HG03442 (cell line): ENCODE data around the gene CAMK4.

ENCODE experiments used
- ATAC-seq: cut with Tn5 transposase; IDR thresholded peaks from one replicate; pipeline ENCODE4 v1.9.1; 2021; ENCODE audit warnings: mild to moderate bottlenecking, moderate library complexity; ENCODE audit not compliant: unreplicated experiment

Gene CAMK4

DNA sequence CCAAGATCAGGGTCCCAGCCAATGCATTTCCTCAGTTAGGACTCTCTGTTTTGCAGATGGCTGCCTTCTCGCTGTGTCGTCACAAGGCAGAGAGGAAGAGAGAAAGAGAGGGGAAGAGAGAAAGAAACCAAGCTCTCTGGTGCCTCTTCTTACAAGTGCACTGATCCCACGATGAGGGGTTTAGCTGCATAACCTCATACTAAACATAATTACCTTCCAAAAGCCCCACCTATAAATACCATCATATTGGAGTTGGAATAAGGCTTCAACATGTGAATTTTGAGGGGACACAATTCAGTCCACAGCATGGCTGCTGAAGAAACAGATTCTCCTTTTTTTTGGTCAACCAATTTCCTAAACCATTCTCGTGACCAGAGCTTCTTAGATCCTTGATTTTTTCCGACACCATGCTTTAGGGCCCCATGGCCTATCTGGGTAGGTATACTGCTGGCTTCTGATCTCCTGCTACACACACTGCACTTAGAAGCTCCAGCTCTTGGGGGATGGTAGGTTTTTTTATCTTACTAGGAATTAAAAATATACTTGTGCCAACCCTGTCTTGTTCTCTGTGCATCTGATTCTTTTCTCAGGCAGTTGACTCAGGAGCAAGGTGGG lies 5.1 kb downstream of the CAMK4 start:
- no peak for ATAC-seq

DNA sequence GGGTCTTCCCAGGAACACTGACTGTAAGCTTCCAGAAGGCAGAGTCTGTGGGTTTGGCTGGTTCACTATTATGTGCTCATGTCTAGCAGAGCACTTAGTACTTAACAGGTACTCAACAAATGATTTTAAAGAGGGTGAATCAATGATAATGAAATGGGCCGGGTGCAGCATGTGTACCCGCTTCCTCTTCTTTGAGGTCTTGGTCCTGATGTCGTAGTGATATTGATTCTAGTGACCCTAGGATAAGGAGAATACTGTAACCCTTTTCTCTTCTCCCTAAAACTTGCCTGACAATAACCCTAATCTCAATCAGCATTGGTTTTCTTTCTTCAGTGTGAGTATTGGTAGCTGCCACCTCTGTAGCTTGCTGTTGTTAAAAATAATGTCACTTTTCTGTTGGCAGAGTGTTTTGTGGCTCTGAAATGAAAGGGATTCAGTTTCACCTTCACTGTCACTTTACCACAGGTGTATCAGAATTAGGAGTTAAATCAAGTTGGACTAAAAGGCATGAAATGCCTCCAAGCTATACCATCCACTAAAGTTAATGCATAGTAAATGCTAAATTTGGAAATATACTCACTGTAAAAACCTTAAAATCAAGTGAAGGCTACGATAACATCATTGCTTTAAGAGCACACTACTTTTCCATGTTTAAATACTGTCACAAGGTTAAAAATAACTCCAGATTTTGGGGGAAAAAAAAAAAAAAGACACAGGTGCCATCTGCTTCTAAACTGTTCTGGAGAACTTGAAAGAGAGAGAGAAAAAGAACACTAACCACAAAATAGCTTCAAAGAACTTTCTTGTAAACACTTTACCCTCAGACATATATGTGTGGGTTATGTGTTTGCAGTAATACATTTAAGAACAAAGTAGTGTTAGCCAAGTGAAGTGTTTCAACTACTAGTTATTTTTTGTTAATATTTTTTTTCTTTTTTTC lies 6.0 kb downstream of the CAMK4 start:
- peak; percentile 27 for ATAC-seq

DNA sequence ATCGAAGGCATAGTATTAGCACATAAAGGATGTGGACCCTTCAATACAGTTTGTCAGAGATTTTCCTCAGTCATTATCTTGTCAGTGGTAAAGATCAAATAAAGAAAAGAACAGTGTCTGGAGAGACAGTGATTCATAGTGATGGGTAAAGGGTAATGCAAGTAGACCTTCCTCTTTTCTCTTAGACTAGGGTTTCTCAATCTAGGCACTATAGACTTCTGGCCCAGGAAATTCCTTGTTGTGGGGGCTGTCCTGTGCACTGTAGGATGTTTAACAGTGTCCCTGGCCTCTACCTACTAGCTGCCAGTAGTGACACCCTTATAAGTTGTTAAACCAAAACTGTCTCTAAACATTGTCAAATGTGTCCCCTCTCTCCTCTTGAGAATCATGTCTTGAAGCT lies 6.9 kb downstream of the CAMK4 start:
- no peak for ATAC-seq

DNA sequence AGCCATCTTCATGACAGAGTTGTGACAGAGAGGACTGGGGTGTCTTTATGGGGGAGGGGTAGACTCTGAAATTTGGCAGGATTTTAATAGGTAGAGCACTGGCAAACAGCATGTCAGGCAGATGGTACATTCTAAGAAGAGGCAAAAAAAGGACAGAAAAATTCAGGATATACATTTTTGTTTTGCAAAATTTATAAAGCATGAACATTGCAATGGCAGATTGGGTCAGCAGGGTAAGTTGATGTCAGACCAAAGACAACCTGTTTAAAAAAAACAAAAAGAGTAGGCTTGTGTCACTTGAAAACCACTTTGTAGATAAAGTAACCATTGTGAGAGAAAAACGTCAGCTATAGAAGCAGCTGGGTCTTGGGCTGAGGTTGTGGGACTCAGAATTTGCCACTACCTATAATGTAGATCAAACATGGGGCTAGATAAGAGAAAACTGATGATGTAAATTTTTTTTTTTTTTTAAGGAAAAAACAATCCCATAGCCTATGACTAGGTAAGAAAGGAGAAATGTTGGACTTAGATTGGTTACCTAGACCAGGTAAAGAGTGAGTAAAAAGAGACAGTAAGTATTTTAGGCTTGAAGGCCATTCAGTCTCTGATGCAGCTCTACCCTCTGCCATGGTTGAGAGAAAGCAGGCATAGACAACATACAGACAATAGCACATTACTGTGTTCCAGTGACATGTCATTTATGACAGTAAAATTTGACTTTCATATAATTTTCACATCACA lies 8.3 kb downstream of the CAMK4 start:
- ATAC-seq = no peak

DNA sequence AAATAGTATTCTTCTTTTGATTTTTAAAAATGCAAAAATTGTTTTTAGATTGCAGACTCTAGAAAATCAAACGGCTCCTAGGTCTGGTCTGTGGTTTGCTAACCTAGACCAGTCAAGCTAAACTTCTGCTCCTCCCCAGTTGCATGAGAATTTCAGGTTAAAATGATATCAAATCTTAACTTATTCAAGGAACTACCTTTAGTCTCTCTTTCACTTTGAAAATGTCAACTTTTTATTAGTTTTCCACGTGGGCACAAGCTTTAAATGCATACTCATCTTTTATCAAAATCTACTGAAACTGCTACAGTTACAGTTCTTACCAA lies 8.8 kb downstream of the CAMK4 start:
- ATAC-seq = no peak

DNA sequence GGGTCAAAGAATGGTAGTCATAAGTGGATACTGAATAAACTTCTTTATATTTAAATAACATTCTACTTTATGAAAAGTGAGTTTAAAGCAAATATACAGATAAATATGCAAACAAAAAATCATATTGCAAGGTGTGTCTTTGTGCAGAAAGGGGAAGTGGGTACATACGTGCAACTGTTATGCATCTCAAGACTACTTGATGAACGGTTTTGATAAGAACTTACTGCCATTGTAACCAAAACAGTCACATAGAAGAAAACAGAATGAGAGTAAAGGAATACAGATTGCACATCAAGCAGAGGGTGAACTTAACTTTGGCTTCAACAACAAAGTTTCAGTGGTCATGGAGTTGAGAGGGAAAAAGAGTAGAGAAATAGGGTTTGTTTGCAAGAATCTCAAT lies 9.9 kb downstream of the CAMK4 start:
- ATAC-seq = peak; percentile 22

DNA sequence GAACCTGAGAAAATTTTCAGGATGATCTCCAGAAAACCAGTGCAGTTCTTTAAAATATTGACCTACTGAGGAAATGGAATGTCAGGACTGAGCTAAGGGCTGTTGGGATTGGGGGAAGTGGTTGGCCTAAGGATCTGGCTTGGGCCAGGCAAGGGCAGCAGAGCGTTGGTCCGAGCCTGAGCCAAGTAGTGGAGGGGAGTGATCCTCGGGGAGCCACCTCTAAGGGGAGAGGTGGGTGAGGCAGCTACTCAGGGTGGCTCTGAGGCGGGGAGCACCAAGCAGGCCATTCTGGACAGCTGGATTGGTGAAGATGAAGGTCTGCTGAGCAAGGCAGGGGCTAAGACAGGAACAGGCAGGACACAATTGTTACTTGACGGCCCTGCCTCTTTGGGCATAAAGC lies 11.5 kb downstream of the CAMK4 start:
- no peak for ATAC-seq

DNA sequence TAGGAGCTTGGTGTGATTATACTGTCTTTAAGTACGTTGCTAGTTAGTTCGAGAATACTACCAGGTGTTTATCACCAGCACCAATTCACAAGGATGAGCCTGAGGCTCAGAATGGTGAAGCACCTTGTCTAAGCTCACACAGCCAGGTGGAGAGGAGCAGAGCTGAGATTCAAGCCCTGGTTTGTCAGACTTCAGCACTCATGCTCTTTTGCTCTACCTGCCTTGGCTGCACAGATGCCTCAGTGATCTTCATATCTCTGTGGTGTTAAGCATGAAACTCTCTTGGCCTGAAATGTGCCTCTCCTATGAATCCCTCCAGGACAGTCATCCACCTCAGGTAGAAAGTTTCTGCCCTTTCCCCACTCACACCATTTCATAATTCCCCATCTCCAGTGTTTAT lies 12.2 kb downstream of the CAMK4 start:
- no peak for ATAC-seq

DNA sequence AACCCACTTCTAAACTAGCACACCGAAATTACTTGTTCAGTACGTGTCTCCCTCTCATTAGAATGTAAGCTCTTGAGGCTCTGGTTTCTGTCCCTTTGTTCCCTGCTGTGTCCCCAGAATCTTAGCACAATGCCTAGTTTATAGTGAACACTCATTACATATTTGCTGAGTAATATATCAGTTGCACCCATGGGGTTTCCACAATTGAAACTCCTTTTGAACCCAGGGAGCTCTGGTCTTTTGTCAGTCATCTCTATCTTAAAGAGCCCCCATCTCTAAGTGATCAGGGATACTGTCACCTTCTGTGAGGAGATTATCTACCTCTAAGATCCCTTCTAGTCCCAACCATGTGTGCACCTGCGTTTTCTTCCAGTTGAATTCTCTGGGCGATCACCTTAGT lies 12.8 kb downstream of the CAMK4 start:
- no peak for ATAC-seq

DNA sequence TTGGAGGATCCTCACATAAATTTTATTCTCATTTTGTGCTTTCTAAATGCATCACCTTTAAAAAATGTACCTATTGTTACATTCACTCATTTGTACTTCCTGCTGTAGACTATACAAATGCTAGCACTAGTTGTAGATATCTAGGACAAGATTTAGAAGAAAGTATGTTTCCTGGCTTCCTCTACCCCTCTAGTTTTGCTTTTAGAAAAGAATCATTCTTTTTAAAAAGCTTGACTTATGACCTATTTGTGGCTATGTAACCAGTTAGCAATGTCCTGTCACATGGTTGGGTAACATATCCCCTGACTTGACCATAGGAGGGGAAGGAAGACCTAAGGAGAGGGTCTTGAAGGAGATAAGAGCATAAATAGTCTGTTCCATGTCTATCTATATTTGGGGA lies 13.3 kb downstream of the CAMK4 start:
- ATAC-seq = no peak

DNA sequence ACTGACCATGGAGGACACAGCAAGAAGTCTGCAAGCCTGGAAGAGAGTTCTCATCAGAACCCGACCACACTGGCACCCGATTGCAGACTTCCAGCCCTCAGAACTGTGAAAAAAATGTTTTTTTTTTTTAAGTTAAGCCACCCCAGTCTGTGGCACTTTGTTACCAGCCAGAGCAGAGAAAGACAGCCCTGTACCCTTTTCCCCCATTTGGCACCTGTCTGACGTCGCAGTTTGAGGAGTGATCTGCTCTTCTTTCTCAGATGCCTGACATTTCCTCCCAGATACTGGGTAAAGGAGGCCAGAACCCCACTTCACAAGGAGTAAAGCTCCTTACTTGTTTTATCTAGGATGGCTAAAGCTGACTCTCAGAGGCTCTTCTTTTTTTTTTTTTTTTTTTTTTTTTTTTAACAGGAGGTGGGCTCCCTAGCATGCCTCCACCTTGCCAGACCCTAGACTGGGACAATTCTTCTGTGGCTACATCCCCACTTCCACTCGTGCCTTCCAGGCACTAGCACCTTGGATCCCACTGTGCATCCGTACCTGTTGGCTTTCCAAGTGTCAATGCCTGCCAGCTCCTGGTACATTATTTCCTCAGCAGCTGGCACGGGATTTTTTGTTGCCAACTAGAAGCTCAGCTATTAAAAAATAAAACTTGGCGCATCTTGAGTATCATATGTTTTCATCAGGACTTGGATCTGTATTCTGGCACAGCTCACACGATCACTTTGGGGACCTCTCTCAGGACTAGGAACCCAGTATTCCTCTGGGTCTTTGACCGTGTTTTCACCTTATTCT lies 14.4 kb downstream of the CAMK4 start:
- no peak for ATAC-seq

DNA sequence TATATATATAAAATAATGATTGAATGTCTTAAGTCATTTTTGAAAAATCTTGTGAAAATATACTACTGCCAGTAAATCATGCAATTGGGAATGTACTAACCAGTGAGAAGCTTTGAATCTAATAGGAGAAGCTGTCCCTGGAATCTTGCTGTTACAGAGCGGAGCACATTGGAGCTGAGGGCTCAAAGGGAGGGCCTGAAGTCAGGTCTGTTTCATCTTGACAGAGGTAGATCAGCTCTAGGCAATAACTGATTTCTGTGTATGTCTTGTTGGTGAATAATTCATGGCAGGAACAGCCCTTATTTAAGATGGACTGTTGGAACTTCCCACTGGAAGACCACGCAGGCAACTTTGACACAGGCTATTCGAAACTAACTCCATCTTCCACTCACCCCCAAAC lies 17.5 kb downstream of the CAMK4 start:
- ATAC-seq = no peak

DNA sequence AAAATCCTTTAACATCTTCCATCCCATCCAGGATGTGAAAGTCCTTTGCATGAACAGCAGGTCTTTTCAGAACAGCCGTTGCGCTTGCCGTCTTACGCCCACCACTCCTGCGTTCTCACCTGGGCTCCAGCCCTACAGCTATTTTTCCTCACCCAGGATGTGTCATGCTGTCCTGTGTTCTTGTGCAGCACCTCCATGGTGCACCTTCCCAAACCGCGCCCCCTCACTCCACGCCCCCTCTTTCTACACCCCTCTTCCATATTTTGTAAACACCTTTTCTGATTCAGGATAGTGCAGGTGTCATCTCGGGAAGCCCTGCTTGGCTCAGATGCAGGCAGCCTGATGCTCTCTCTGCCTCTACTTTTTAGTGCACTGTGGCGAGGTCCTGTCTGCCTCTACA lies 18.4 kb downstream of the CAMK4 start:
- no peak for ATAC-seq

DNA sequence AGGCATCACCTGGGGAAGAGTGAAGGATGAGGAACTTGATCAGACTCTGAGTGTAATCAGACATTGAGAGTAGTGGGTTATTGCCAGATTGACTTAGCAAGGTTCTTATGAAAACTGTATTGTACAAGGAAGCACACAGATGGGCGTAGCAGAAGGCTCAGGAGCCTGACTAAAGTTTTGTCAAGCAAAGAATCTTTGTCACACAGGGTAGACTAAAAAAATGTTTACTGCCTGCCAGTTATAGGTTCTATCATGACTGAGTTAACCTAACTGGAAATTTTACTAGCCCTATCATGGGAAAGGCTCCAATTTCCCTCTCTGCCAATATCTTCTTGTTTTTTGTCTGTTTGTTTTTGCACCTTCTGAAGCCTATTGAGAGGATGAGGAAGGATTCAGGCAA lies 19.1 kb downstream of the CAMK4 start:
- ATAC-seq = no peak

DNA sequence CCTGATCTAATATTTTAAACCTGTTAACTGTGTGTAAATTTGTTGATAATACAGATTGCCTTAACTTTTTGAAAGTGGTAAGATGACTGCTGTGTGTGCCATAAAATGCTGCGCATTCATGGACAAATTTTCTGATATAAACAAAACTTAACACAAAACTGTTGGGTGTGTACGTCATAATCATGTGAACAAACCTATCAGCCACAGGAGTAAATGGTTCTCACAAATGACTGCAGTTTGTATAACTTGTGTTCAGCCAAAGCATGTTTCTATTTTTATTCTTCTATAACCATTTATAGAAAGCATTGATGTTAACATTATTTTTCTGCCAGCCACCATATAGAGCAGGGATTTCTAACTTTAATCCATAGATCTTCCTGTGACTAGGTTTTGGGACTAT lies 21.5 kb downstream of the CAMK4 start:
- ATAC-seq = no peak

DNA sequence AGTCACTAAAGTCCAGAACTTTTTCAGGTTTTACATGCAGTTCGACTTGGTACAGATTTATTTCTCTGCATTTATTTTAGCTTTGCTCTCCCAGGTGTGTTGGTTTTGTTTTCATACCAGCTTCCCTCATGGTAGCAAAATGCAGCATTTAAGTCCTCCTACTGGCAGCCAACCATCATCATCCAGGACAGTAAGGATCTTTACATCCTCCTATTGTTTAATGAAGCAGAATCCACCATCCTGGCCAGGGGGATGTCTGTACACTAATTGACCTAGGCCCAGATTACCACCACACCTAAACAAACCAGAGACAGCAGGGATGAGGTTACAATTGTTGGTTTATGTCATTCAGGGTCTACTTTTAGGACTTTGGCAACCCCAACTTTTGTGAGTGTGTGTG lies 22.3 kb downstream of the CAMK4 start:
- no peak for ATAC-seq

DNA sequence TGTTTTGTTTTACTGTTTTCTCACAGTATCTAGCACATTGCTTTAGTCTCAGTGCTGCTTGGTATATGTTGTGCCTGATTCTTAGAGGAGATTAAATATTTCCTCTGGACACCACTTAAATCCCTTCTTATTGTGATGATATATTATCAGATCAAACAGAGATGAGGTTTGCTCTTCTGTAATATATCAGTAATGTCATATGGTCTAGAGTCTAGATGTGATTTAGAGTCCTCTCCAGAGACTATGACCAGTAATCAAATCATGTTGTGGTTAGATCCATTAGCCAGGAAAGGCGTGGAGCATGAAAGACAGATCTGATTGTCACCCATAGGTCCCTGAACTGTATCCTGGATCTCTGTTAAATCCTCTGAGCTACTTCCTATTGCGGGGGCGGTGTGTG lies 24.4 kb downstream of the CAMK4 start:
- no peak for ATAC-seq

DNA sequence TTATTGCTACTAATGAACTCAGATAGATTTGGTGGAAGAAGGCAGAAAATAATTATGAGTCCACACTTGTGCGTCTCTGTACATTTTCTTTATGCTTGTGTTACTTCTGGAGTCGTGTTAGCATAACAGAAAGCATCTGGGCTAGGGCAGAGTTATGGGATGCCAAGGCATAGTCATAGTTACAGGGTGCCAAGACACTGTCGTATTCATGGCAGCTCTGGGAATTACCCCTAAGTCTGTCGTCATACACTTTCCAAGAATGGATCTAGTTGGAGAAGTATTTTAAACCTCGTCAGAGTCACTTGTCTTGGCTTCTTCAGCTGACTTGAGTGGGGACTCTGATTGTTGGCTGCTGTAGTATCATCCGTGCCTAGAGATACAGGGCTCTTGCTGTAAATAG lies 27.7 kb downstream of the CAMK4 start:
- no peak for ATAC-seq

DNA sequence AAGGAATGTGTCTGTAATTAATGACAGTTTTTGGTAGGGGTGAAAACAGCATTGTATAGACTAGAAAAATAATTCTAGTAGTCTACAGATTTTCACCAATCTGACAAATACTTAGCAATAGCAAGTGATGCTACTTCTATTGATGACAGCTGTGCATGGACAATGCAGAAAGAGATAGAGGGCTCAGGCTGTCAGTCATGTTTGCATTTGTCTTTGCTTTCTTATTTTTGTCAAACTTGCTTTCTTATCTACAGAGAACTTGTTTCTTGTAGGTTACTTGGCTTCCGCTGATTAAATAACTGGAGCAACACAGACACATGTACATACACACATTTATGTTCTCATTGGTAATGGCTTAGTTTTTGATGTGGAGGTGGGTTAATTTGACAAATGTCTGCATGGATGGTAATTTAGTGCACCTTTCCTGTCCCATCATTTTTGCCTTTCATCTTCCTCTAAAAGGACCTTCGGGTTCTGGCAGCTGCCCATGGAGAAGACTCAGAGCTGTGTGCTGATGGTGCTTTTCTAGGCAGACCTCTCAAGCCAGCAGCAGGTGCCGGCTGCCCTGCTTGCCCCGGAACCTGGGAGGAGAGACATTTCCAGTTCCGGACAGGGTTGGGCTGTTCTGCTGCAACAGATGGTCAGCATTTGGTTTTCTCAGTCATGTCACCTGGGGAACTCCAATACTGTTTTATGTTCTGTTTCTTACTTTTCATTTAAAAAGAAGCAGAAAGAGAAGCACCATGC lies 28.8 kb downstream of the CAMK4 start:
- peak; percentile 57 for ATAC-seq

DNA sequence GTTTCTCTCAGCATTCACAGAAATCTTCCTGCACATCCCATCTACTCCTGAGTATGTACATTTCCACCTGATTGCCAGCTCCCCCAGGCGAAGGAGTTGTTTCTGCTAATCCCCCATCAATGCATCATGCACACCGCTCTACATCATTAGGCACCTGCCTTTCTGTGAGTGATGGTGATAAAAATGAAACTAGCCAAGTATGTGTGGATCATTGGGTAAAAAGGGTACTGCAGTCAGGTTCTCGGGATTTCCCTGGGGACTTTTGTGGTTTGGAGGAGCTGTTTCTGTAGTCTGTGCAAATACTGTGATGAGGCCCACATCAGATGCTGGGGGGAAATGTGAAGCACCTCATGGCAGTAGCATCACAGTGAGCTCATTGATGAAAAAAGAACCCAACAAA lies 30.4 kb downstream of the CAMK4 start:
- peak; percentile 83 for ATAC-seq

DNA sequence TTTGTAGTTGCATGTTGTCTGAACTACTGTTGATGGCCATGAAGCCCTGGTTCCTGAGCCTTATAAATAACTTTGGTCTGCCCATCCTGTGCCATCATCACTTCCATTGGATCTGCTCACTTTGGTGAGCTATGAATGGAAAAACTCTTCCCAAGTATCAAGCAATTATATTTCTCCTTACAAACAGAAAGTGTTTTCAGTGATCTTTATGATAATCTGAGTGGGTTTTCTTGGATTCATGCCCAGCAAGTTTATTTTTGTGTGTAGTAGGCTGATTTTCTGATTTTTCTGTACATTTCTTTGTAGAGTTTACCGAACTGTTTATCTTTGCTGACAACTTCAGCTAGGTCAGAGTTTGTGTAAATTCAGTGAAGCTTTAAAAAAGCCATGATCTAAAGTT lies 31.0 kb downstream of the CAMK4 start:
- peak; percentile 5 for ATAC-seq
